GM21528 (cell line): ENCODE measurements around the gene C1orf94.

Experiments
- ATAC-seq: cut with Tn5 transposase; IDR thresholded peaks from one replicate; pipeline ENCODE4 v1.9.1; 2021; ENCODE audit warnings: mild to moderate bottlenecking, moderate library complexity; ENCODE audit not compliant: unreplicated experiment, low FRiP score

Gene C1orf94

DNA sequence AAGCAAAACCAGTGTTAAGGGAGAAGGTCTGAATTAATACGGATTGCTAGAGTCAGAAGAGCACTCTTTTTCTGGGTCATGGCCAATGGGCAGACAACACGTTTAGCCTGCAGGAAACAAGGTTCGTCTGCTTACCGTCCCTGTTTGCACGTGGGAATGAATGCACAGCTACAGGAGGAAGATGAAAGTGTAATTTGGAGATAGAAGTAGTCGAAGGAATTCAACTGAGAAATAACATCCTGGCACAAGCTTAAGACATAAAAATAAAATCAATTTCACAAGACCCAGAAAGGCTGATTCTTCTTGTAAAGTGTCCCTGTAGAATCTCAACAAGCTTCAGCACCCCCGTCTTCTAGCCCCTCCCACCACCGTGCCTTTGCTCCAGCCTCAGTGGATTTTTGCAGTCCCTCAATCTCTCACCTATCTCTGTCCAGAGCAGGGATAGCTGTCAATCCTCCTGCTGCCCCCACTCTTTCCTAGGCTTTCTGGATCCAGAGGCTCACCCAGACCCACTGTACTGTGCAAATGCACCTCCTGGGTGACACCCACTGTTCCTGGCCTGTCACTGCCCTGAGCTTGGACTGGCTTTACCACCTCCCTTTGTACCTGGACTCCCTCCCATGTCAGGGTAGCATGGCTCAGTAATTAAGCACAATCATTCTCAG, 60.6 kb downstream of the C1orf94 start:
- ATAC-seq = no peak

DNA sequence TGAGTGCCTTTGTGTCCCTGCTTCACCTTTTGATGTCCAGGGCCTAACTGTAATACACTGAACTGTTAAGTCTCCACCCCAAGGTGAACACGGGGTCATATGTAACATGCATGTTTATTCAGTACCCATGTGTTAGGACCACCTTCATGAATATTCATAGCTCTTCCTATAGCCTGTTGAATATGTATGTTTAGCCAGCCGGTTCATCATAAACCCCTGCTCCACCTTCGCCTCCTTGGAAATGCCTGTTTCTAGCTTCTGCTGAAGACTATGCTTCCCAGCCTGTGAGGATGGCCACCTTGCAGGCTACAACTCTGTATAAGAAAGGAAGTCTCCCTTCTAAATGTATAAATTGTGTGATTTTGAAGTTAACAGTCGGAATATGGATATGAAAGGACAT, 69.3 kb downstream of the C1orf94 start:
- ATAC-seq = no peak

GRCh38 chr1:34250342-34250741, 73.6 kb downstream of the C1orf94 start:
- ATAC-seq = no peak

DNA sequence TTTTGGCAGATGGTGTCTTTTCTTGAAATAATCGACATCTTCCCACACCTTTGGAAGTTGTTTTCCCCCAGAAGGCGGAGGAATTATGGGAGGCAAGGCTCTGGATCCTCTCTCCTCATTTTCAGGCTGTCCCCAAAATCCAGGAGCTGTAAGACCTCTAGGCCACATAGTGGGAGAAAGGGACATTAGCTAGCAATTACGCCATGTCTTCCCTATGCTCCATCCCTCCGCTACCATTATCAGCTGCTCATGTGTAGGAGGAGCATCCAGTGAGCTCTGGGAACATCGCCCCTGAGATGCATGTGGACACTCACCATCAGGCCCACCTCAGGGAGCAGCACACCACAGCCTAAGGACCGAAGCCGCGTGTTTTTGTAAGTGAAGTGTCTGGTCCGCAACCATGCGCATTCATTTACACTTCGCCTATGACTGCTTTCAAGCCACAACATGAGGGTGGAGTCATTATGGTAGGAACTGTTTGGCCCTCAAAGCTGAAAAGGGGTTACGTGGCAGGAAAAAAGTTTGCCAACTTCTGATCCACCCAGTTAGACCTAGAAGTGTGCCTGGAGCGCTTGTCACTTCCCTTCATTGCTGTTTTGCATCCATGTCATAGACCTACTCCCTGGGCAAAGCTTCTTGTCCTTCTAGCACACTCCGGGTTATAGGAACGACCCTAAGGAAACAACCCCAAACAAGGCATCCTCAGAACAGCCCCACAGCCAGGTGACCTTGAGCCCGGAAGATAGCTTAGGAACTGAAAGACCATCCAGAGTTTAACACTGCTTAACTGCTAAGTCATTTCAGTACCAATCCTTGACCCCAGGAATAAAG, 85.5 kb downstream of the C1orf94 start:
- no peak for ATAC-seq

DNA sequence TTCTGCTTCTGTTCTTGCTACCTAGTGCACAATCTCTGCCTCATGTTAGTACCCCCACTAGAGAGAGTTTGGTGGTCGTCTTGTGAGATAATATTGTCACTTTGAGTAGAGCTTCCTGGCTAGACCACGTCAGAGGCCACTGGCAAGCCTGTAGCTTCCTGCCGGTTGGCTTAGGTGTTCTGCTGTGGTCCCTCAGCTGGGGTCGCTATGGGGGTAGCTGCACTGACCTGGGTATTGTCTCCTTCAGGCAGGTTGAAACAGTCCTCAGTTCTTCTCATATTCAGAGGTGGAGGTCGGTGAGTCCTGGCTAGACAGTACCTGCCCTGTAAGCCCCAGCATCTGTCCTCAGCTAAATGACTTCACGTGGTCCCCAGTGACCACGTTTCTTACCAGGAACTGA, 86.2 kb downstream of the C1orf94 start:
- ATAC-seq = no peak

DNA sequence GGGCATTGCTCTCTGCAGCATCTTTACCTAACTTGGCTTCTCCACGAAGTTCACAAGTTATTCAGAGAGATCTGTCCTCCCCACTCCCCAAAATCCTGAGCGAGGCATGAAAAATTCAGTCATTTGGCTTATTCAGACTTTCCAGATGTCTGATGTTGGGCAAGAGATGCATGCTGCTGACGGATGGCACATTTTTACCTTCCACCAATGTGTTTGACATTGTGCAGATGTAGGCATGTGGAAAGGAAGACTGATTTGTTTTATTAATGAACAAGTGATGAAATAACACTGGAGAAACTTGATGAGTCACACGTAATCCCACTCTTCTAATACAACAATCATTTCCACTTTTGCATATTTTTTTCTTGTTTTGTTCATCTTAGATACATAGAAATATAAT, 86.7 kb downstream of the C1orf94 start:
- ATAC-seq = no peak

- ATAC-seq = no peak
Measured at GRCh38 chr1:34265396-34265795, 88.7 kb downstream of the C1orf94 start.

DNA sequence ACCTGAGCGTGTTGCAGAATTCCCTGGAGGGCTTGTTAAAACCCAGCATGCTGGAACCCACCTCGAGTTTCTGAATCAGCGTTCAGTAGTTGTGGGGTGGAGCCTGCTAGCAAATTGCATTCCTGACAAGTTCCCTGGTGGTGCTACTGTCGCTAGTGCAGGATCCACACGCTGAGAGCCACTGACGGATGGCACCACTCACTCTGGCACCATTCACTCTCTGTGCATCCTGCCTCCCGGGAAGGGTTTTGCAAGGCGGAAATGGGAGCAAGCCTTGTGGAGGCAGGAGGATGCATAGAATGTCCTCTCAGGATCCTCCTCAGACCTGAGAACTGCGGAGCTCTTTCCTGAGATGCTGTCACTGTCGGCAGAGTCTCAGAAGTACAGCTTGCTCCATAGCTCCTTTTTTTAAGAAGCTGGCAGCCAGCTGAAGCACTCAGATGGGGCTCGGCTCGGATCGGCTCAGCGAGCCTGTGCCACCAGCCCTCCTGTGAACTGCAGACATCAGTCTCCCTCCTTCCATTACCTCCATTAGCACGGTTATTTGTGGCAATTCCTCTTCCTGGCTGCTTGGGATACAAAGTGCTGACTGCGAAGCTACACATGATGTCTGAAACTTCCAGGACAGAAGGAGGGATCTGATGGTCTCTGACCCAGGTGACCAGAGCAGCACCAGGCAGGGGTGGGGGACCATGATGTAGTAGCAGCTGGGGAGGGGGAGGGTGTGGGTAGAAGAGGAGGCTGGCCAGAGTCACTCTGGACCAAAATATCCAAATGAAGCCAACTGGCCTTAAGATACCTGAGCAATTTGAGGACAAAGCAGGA, 89.6 kb downstream of the C1orf94 start:
- ATAC-seq = no peak

DNA sequence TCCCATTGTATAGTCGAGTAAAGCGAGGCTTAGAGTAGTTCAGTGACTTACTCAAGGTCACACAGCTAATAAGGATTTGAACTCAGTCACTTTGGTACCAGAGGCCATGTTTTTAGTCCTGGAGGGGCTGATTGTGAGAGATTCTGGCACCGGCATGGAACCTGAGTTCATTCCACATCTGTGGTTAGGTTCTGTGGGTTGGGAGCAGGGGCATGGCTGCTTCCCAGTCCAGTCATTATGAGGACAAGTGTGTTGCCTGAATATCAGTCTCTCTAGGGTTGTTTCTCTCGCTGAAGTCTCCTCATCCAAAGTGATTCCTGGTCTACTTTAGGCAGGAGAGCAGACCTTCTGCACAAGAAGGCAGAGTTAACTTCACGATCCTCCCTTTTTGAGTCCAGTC, 90.6 kb downstream of the C1orf94 start:
- no peak for ATAC-seq

DNA sequence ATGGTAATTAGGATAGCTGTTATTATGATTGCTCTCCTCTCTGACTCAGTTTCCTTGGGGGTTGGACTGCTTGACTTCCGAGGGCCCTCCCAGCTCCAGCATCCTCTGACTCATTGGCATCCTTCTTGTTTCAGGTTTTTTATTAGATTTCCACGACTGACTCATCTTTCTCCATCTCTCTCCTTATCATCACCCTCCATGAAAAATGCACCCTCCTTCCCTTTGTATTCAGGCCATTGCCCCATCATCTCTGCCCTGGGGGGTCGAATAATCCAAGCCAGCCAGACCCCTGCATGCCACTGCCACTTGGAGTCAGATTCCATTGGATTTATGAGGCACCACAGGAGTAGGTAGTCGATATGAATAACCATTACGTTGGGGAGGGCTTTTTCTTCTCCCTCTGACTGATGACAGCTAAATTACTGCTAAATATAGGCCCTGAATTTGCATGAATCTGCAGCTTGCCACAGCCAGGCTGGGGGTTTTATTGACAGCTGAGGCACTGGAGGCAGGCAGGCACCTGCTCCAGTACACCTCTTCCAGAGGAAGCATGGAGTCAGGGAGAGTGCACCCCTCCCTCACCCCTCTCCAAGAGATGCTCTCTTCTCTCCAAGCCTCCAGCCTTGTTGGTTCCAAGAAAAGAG, 91.7 kb downstream of the C1orf94 start:
- ATAC-seq = no peak
